ENCODE data around the gene CYP24A1.

CYP24A1 gene

DNA sequence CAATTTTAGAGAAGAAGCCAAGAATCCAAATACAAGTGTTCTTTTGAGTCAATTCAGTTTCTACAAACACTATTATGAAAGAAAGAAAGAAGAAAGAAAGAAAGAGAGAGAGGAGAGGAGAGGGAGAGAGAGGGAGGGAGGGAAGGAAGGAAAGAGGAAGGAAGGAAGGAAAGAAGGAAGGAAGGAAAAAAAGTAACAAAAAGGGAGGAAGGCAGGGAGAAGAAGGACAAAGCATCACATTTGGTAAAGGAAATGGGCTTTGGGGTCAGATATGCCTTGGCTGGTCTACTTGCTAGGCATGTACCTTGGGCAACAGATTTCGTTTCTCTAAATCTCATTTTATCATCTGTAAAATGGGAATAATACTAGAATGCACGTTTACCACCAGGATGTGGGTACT lies 54.0 kb downstream of the CYP24A1 start:
- H3K27ac ChIP-seq (ENCODE audit: low read depth, low read length, severe bottlenecking): no peak overlapping the region
- peaks cover 25% of the 10 kb centered on the region for H3K4me1 ChIP-seq (ENCODE audit: control insufficient read depth, insufficient read depth, low read length, poor library complexity, severe bottlenecking)
- 86% methylated on average over 1 of the region's 2 CpGs; no CpG with 5 or more reads in 1 of the 2 experiments for WGBS, 2 experiments (ENCODE audit: insufficient coverage in 2 of 2)
- H3K36me3 ChIP-seq (ENCODE audit: control insufficient read depth, insufficient read depth, low read length): no peaks in the 10 kb centered on the region
- no peak overlapping the region for H3K4me3 ChIP-seq (ENCODE audit: extremely low read depth, insufficient read depth, low read length, poor library complexity, severe bottlenecking)
- no peaks in the 10 kb centered on the region for H3K9me3 ChIP-seq (ENCODE audit: control insufficient read depth, low read length)

DNA sequence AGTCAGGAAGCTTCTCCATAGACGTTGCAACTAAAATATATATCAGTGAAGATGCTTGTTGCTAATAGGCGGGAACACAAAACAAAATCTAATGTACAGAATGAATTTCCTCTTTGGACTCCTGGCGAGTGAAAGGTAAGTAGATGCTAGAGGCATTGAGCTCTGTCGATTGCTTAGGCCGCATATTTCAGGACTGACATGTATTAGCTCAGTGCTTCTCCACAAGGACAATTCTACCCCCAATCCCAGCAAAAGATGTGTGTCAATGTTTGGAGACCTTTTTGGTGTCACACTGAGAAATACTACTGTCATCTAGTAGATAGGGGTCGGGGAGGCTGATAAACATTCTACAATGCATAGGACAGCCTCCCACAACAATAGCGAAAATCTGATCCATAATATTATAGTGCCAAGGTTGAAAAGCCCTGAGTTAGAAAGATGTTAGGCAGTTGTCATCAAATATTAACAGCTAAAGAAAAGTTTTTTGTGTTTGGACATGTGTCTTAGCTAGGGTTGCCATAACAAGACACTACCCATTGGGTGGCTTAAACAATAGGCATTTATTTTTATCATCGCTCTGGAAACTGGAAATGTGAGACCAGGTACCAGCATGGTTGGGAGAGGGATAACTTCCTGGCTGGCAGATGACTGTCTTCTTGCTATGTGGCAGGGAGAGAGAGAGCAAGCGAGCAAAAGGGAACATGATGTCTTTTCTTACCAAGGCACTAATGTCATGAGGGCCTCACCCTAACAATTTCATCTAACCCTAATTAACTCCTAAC lies 55.4 kb downstream of the CYP24A1 start:
- H3K36me3 ChIP-seq (ENCODE audit: control insufficient read depth, insufficient read depth, low read length): no peaks in the 10 kb centered on the region
- no peak overlapping the region for H3K4me3 ChIP-seq (ENCODE audit: extremely low read depth, insufficient read depth, low read length, poor library complexity, severe bottlenecking)
- no peak overlapping the region for H3K27ac ChIP-seq (ENCODE audit: low read depth, low read length, severe bottlenecking)
- no peaks in the 10 kb centered on the region for H3K9me3 ChIP-seq (ENCODE audit: control insufficient read depth, low read length)
- 88 to 100% methylated on average over 1 to 3 of the region's 9 CpGs for WGBS, 2 experiments (ENCODE audit: insufficient coverage in 2 of 2)
- peaks cover 20% of the 10 kb centered on the region for H3K4me1 ChIP-seq (ENCODE audit: control insufficient read depth, insufficient read depth, low read length, poor library complexity, severe bottlenecking)

DNA sequence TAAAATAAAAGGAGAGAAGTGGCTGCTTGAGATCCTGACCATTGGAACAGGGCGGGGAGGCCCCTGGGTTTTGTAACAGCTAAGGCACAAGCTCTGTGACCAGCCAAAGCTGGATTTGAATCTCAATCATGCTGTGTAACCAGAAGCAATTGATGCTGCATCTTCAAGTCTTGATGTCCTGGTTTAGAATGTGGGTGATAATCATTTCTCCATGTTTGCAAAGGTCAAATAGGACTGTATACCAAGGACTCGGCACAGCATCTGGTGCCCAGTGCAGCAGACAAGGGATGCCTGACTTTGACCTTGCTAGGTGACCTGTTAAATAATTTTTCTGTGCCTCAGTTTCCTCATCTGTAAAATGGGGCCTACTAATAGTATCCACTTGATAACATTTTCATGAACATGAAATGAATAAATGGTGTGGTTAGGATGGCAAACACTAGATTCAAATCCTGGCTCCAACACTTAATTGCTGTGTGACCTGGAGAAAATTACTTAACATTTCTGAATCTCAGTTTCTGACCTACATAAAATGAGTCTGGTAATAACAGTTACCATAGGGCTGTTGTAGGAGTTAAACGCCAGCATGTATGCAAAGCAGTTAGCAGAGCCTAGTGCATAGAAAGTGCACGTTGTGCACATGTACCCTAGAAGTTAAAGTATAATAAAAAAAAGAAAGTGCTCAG lies 57.1 kb downstream of the CYP24A1 start:
- Histone ChIP-seq H3K27ac (ENCODE audit: low read depth, low read length, severe bottlenecking) (no peak overlapping the region), H3K4me3 (ENCODE audit: extremely low read depth, insufficient read depth, low read length, poor library complexity, severe bottlenecking) (no peak overlapping the region), H3K4me1 (ENCODE audit: control insufficient read depth, insufficient read depth, low read length, poor library complexity, severe bottlenecking) (peaks cover 4% of the 10 kb centered on the region), H3K9me3 (ENCODE audit: control insufficient read depth, low read length) (no peaks in the 10 kb centered on the region), H3K36me3 (ENCODE audit: control insufficient read depth, insufficient read depth, low read length) (no peaks in the 10 kb centered on the region)
- 85 to 88% methylated on average over 3 to 4 of the region's 4 CpGs for WGBS, 2 experiments (ENCODE audit: insufficient coverage in 2 of 2)

- H3K4me1 ChIP-seq (ENCODE audit: control insufficient read depth, insufficient read depth, low read length, poor library complexity, severe bottlenecking): no peaks in the 10 kb centered on the region
- WGBS, 2 experiments (ENCODE audit: insufficient coverage in 2 of 2): 89 to 94% methylated on average over 13 to 14 of the region's 15 CpGs
- no peaks in the 10 kb centered on the region for H3K36me3 ChIP-seq (ENCODE audit: control insufficient read depth, insufficient read depth, low read length)
- H3K9me3 ChIP-seq (ENCODE audit: control insufficient read depth, low read length): no peaks in the 10 kb centered on the region
- no peak overlapping the region for H3K4me3 ChIP-seq (ENCODE audit: extremely low read depth, insufficient read depth, low read length, poor library complexity, severe bottlenecking)
- H3K27ac ChIP-seq (ENCODE audit: low read depth, low read length, severe bottlenecking): no peak overlapping the region
These were observed 58.5 kb downstream of the CYP24A1 start for GRCh38 chr20:54115172-54115854.

DNA sequence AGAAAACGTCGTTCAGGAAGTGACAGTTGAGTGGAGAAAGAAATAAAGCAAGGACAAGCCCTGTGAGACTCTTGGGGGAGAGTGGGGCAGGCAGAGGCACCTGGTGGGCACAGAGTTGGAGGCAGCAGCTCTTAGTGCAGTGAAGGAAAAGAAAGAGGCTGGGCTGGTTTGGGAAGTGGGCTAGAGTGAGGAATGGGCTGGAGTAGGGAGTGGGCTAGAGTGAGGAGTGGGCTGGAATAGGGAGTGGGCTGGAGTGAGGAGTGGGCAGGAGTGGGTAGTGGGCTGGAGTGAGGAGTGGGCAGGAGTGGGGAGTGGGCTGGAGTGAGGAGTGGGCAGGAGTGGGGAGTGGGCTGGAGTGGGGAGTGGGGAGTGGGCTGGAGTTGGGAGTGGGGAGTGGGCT lies 59.7 kb downstream of the CYP24A1 start:
- Histone ChIP-seq H3K27ac (ENCODE audit: low read depth, low read length, severe bottlenecking) (no peak overlapping the region), H3K9me3 (ENCODE audit: control insufficient read depth, low read length) (no peaks in the 10 kb centered on the region), H3K4me3 (ENCODE audit: extremely low read depth, insufficient read depth, low read length, poor library complexity, severe bottlenecking) (no peak overlapping the region), H3K36me3 (ENCODE audit: control insufficient read depth, insufficient read depth, low read length) (no peaks in the 10 kb centered on the region), H3K4me1 (ENCODE audit: control insufficient read depth, insufficient read depth, low read length, poor library complexity, severe bottlenecking) (no peaks in the 10 kb centered on the region)
- WGBS, 2 experiments (ENCODE audit: insufficient coverage in 2 of 2): 86 to 100% methylated on average over 2 of the region's 2 CpGs

- H3K9me3 ChIP-seq (ENCODE audit: control insufficient read depth, low read length): no peaks in the 10 kb centered on the region
- H3K27ac ChIP-seq (ENCODE audit: low read depth, low read length, severe bottlenecking): no peak overlapping the region
- no peaks in the 10 kb centered on the region for H3K4me1 ChIP-seq (ENCODE audit: control insufficient read depth, insufficient read depth, low read length, poor library complexity, severe bottlenecking)
- no peak overlapping the region for H3K4me3 ChIP-seq (ENCODE audit: extremely low read depth, insufficient read depth, low read length, poor library complexity, severe bottlenecking)
- H3K36me3 ChIP-seq (ENCODE audit: control insufficient read depth, insufficient read depth, low read length): no peaks in the 10 kb centered on the region
- 93 to 100% methylated on average over 1 to 2 of the region's 2 CpGs for whole genome bisulfite sequencing, 2 experiments (ENCODE audit: insufficient coverage in 2 of 2)
These were observed 60.2 kb downstream of the CYP24A1 start for GRCh38 chr20:54113566-54113965.

- H3K36me3 ChIP-seq (ENCODE audit: control insufficient read depth, insufficient read depth, low read length): no peaks in the 10 kb centered on the region
- peaks cover 2% of the 10 kb centered on the region for H3K4me1 ChIP-seq (ENCODE audit: control insufficient read depth, insufficient read depth, low read length, poor library complexity, severe bottlenecking)
- no peaks in the 10 kb centered on the region for H3K9me3 ChIP-seq (ENCODE audit: control insufficient read depth, low read length)
- 55 to 78% methylated on average over 2 of the region's 4 CpGs for WGBS, 2 experiments (ENCODE audit: insufficient coverage in 2 of 2)
- H3K27ac ChIP-seq (ENCODE audit: low read depth, low read length, severe bottlenecking): no peak overlapping the region
- no peak overlapping the region for H3K4me3 ChIP-seq (ENCODE audit: extremely low read depth, insufficient read depth, low read length, poor library complexity, severe bottlenecking)
These were observed 61.4 kb downstream of the CYP24A1 start for GRCh38 chr20:54112221-54112884.

DNA sequence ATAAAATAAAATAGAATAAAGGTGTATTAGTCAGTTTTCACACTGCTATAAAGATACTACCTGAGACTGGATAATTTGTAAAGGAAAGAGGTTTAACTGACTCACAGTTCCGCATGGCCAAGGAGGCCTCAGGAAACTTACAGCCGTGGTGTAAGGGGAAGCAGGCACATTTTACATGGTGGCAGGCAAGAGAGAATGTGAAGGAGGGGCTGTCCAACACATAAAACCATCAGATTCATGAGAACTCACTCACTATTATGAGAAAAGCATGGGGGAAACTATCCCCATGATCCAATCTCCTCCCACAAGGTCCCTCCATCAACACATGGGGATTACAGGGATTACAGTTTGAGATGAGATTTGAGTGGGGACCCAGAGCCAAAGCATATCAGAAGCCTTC lies 62.3 kb downstream of the CYP24A1 start:
- H3K36me3 ChIP-seq (ENCODE audit: control insufficient read depth, insufficient read depth, low read length): no peaks in the 10 kb centered on the region
- H3K27ac ChIP-seq (ENCODE audit: low read depth, low read length, severe bottlenecking): no peak overlapping the region
- 100% methylated on average over 2 of the region's 2 CpGs; no CpG with 5 or more reads in 1 of the 2 experiments for WGBS, 2 experiments (ENCODE audit: insufficient coverage in 2 of 2)
- H3K4me3 ChIP-seq (ENCODE audit: extremely low read depth, insufficient read depth, low read length, poor library complexity, severe bottlenecking): no peak overlapping the region
- H3K9me3 ChIP-seq (ENCODE audit: control insufficient read depth, low read length): no peaks in the 10 kb centered on the region
- H3K4me1 ChIP-seq (ENCODE audit: control insufficient read depth, insufficient read depth, low read length, poor library complexity, severe bottlenecking): peaks cover 2% of the 10 kb centered on the region

- H3K27ac ChIP-seq (ENCODE audit: low read depth, low read length, severe bottlenecking): no peak overlapping the region
- 78 to 87% methylated on average over 2 of the region's 3 CpGs for WGBS, 2 experiments (ENCODE audit: insufficient coverage in 2 of 2)
- H3K4me1 ChIP-seq (ENCODE audit: control insufficient read depth, insufficient read depth, low read length, poor library complexity, severe bottlenecking): peaks cover 2% of the 10 kb centered on the region
- no peaks in the 10 kb centered on the region for H3K36me3 ChIP-seq (ENCODE audit: control insufficient read depth, insufficient read depth, low read length)
- no peak overlapping the region for H3K4me3 ChIP-seq (ENCODE audit: extremely low read depth, insufficient read depth, low read length, poor library complexity, severe bottlenecking)
- H3K9me3 ChIP-seq (ENCODE audit: control insufficient read depth, low read length): no peaks in the 10 kb centered on the region
These were observed 63.3 kb downstream of the CYP24A1 start for GRCh38 chr20:54110457-54110856.

- H3K4me3 ChIP-seq (ENCODE audit: extremely low read depth, insufficient read depth, low read length, poor library complexity, severe bottlenecking): no peak overlapping the region
- H3K27ac ChIP-seq (ENCODE audit: low read depth, low read length, severe bottlenecking): no peak overlapping the region
- peaks cover 2% of the 10 kb centered on the region for H3K4me1 ChIP-seq (ENCODE audit: control insufficient read depth, insufficient read depth, low read length, poor library complexity, severe bottlenecking)
- H3K36me3 ChIP-seq (ENCODE audit: control insufficient read depth, insufficient read depth, low read length): no peaks in the 10 kb centered on the region
- H3K9me3 ChIP-seq (ENCODE audit: control insufficient read depth, low read length): no peaks in the 10 kb centered on the region
These were observed 63.7 kb downstream of the CYP24A1 start for GRCh38 chr20:54110041-54110440.

Measured in mesodermal cell (in vitro differentiated cells).